Measurements from ENCODE around the gene DHRS7B. TPM values are rescaled to one million over a fixed set of nuclear protein-coding genes. Genes with fewer than 3 reads are reported as not detected.

Gene DHRS7B
- total RNA-seq, 1 donor from 2014 or later, result 8.3 TPM

DNA sequence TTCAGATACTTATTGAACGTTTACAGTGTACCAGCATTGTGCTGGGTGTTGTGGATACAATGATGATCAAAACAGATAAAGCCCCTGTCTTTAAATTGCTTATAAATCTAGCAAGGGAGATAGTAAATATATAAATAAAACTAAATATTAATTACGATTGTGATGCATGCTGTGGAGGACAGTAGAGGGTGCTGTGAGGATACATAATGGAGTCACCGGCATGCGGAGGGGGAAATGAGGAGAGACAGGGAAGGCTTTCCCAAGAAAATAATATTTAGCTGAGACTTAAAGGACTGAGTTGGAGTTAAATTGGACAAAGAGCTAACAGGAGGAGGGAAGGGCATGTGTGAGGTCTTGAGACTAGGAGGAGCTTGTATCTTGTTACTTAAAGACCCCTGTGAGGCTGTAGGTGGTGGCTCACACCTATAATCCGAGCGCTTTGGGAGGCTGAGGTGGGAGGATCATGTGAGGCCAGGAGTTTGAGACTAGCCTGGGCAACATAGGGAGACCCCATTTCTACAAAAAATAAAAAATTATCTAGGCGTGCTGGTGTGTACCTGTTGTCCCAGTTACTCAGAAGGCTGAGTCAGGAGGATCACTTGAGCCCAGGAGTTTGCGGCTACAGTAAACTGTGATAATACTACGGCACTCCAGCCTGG lies 2.4 kb downstream of the DHRS7B start:
- Mint-ChIP-seq H3K27ac (ENCODE audit: unreplicated experiment) (no peak overlapping the region), H3K4me3 (ENCODE audit: unreplicated experiment) (no peak overlapping the region), H3K27me3 (ENCODE audit: unreplicated experiment) (peaks cover 3% of the 10 kb centered on the region), H3K4me1 (ENCODE audit: low read depth, unreplicated experiment) (peaks cover 3% of the 10 kb centered on the region), H3K9me3 (ENCODE audit: unreplicated experiment) (peaks cover 4% of the 10 kb centered on the region), H3K36me3 (ENCODE audit: unreplicated experiment) (peaks cover 9% of the 10 kb centered on the region)
- TF ChIP-seq, protein P1, sequence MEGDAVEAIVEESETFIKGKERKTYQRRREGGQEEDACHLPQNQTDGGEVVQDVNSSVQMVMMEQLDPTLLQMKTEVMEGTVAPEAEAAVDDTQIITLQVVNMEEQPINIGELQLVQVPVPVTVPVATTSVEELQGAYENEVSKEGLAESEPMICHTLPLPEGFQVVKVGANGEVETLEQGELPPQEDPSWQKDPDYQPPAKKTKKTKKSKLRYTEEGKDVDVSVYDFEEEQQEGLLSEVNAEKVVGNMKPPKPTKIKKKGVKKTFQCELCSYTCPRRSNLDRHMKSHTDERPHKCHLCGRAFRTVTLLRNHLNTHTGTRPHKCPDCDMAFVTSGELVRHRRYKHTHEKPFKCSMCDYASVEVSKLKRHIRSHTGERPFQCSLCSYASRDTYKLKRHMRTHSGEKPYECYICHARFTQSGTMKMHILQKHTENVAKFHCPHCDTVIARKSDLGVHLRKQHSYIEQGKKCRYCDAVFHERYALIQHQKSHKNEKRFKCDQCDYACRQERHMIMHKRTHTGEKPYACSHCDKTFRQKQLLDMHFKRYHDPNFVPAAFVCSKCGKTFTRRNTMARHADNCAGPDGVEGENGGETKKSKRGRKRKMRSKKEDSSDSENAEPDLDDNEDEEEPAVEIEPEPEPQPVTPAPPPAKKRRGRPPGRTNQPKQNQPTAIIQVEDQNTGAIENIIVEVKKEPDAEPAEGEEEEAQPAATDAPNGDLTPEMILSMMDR (IDR thresholded peaks at IDR 0.05; ENCODE audit: partially characterized antibody, unreplicated experiment), result no peak
- no peak for DNase-seq

GRCh38 chr17:21131137-21131536 lies 4.4 kb downstream of the DHRS7B start:
- Mint-ChIP-seq H3K27me3 (ENCODE audit: unreplicated experiment) (peaks cover 3% of the 10 kb centered on the region), H3K9me3 (ENCODE audit: unreplicated experiment) (peaks cover 4% of the 10 kb centered on the region), H3K27ac (ENCODE audit: unreplicated experiment) (no peak overlapping the region), H3K4me1 (ENCODE audit: low read depth, unreplicated experiment) (peaks cover 3% of the 10 kb centered on the region), H3K4me3 (ENCODE audit: unreplicated experiment) (no peak overlapping the region), H3K36me3 (ENCODE audit: unreplicated experiment) (peaks cover 9% of the 10 kb centered on the region)
- TF ChIP-seq, protein P1 (IDR thresholded peaks at IDR 0.05; ENCODE audit: partially characterized antibody, unreplicated experiment), result no peak
- no peak for DNase-seq

DNA sequence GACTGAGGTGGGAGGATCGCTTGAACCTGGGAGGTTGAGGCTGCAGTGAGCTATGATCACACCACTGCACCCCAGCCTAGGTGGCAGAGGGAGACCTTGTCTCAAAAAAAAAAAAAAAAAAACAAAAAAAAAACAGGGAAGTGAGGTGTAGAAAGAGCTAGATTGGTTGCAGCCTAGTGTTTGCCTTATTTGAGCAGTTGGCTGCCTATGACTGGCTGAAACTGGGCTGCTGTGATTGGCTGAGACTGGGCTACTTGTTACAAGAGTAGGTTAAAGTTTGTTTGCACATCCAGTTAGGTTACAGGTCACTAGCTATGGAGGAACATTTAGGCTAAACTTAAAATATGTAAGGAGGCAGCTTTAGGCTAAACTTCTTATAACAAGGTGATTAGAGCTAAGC lies 5.7 kb downstream of the DHRS7B start:
- Mint-ChIP-seq H3K36me3 (ENCODE audit: unreplicated experiment) (peaks cover 9% of the 10 kb centered on the region), H3K9me3 (ENCODE audit: unreplicated experiment) (peaks cover 4% of the 10 kb centered on the region), H3K4me1 (ENCODE audit: low read depth, unreplicated experiment) (no peaks in the 10 kb centered on the region)

DNA sequence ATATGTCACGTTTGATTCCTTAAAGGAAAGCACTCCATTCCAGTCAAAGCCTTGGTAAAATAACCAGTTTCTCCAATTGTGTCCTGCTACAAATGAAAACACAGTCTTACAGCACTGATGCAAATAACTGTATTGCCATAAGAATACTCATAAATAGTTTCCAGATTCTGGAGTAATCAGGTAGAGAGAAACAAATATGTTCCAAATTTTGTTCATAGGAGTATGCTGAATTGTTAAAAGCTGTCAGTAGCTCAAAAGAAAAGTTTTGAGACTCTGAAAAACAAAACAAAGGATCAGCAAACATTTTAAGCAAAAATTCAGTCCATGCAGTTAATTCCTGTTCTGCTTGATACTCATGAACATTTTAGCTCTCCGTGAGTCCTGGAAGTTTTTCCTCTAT lies 7.8 kb downstream of the DHRS7B start:
- no peak for DNase-seq
- Mint-ChIP-seq H3K36me3 (ENCODE audit: unreplicated experiment) (peaks cover 9% of the 10 kb centered on the region), H3K9me3 (ENCODE audit: unreplicated experiment) (peaks cover 7% of the 10 kb centered on the region), H3K4me1 (ENCODE audit: low read depth, unreplicated experiment) (no peaks in the 10 kb centered on the region), H3K4me3 (ENCODE audit: unreplicated experiment) (no peak overlapping the region), H3K27me3 (ENCODE audit: unreplicated experiment) (no peaks in the 10 kb centered on the region), H3K27ac (ENCODE audit: unreplicated experiment) (no peak overlapping the region)
- TF ChIP-seq, protein P1 (IDR thresholded peaks at IDR 0.05; ENCODE audit: partially characterized antibody, unreplicated experiment), result no peak

More for the DNA sequence above, 5.7 kb downstream of the DHRS7B start:
- H3K27me3 Mint-ChIP-seq (ENCODE audit: unreplicated experiment), result no peaks in the 10 kb centered on the region
- no peak overlapping the region for H3K27ac Mint-ChIP-seq (ENCODE audit: unreplicated experiment)
- TF ChIP-seq, protein P1 (IDR thresholded peaks at IDR 0.05; ENCODE audit: partially characterized antibody, unreplicated experiment), result no peak
- no peak for DNase-seq
- no peak overlapping the region for H3K4me3 Mint-ChIP-seq (ENCODE audit: unreplicated experiment)

- DNase-seq, result no peak
- Mint-ChIP-seq H3K36me3 (ENCODE audit: unreplicated experiment) (peaks cover 6% of the 10 kb centered on the region), H3K27ac (ENCODE audit: unreplicated experiment) (no peak overlapping the region), H3K4me1 (ENCODE audit: low read depth, unreplicated experiment) (no peaks in the 10 kb centered on the region), H3K4me3 (ENCODE audit: unreplicated experiment) (no peak overlapping the region), H3K9me3 (ENCODE audit: unreplicated experiment) (peaks cover 7% of the 10 kb centered on the region), H3K27me3 (ENCODE audit: unreplicated experiment) (no peaks in the 10 kb centered on the region)
- TF ChIP-seq, protein P1 (IDR thresholded peaks at IDR 0.05; ENCODE audit: partially characterized antibody, unreplicated experiment), result no peak
Observed at GRCh38 chr17:21140911-21141310, 14.1 kb downstream of the DHRS7B start.

All from glutamatergic neuron (in vitro differentiated cells).